GM12873 (cell line): ENCODE data around the gene HCFC1.
A peak's percentile ranks its signal among the peaks of the same experiment; 100 is the strongest.

Experiments used
- CTCF ChIP-seq: IDR thresholded peaks from 2 replicates; pipeline ENCODE4 v1.5.1; 2012; ENCODE audit warnings: low read depth, mild to moderate bottlenecking, moderate library complexity, low read length, control low read depth; ENCODE audit not compliant: insufficient read depth; ENCODE audit errors: missing control alignments

The HCFC1 gene

GRCh38 chrX:153926858-153927671 lies 44.6 kb downstream of the HCFC1 start:
- TF ChIP-seq CTCF = peak; percentile 14

GRCh38 chrX:153926552-153926857 lies 45.1 kb downstream of the HCFC1 start:
- no peak for TF ChIP-seq CTCF

- no peak for TF ChIP-seq CTCF
Measured at GRCh38 chrX:153925739-153926551, 45.7 kb downstream of the HCFC1 start, which contains the start of gene ARHGAP4. TSS of gene ARHGAP4 (minus strand) at chrX:153926264. CDS start at chrX:153926202, 62 bp downstream.

GRCh38 chrX:153925387-153925738 lies 46.3 kb downstream of the HCFC1 start:
- no peak for TF ChIP-seq CTCF

- TF ChIP-seq CTCF = peak; percentile 34
Measured at GRCh38 chrX:153924149-153924861, 47.3 kb downstream of the HCFC1 start.

GRCh38 chrX:153922932-153923857 lies 48.4 kb downstream of the HCFC1 start:
- peak; percentile 56 for TF ChIP-seq CTCF
